ENCODE measurements around the gene JADE2. TPM values are rescaled to one million over a fixed set of nuclear protein-coding genes. Genes with fewer than 3 reads are reported as not detected.
"Not testable (repeated sequence)": the region's sequence is repeated elsewhere in the genome, so short reads cannot be mapped to it uniquely, and the experiment has no call there.

Gene JADE2
- total RNA-seq, 1 donor = 74.1 TPM

DNA sequence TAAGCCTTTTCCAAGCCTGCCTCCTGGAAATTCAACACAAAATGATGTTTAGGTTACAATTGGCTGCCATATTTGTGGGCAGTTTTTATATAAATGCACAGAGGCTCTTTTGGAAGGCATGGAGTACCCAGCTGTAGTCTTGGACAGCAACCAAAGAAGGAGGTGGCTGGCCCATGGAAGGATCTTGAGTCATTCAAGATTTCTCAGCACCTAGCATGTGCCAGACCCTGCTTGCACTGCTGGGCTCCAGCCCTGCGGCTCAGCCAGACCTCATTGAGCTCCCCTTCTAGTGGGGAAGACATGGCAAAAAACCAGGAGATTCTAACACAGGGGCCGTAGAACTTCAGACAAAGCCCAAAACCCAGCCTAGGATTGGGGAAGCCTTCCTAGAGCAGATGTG, 22.1 kb downstream of the JADE2 start:
- DNase-seq (ENCODE audit: low read depth in 2 of 3, low spot score in 2 of 3) = no peak

DNA sequence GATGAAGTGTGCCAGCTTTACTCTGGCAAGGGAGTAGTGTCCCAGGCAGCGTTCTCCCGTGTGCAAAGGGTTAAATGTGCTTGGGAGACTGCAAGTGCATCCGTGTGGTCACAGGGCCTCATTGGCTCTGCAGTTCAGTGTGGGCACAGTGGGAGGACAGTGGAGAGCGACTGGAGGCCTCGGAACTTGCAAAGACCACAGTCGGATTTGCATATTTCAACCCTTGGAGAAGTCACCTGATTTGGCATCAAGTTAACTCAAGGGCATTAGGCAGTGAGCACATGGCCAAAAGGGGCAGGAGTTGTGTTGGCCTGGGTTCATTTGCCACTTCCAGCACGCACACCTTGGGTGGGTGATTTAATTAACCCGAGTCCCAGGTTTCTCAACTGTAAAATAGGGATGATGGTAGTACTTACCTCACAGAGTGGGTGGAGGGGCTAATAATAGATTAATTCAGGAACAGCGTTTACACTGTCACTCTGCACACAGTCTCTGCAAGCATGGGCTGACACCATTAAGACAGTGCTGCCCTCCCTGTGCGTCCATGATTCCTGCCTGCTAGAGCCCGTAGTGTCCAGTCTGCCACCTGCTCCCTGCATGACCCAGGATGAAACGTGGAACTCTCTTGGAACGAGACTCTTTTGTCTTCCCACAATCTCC, 22.7 kb downstream of the JADE2 start:
- no peak for DNase-seq (ENCODE audit: low read depth in 2 of 3, low spot score in 2 of 3)

DNA sequence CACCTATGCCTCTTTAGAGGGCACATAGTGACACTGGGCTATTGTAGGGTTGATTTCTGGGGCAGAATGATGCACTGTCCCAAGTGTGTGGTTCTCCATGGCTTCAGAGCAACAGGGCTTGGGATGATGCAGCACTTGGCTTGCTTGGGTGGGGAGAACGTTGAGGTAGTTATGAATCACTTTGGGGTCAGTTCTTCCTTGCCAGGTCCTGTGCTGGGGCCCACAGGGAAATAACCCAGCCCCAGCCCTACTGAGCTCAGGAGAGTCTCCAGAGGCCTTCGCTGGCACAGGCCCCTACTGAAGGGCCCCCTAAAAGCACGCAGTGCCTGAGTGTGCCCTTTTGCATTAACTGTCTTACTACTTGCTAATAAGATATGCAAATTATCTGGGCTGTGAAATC, 24.2 kb downstream of the JADE2 start:
- no peak for DNase-seq (ENCODE audit: low read depth in 2 of 3, low spot score in 2 of 3)

DNA sequence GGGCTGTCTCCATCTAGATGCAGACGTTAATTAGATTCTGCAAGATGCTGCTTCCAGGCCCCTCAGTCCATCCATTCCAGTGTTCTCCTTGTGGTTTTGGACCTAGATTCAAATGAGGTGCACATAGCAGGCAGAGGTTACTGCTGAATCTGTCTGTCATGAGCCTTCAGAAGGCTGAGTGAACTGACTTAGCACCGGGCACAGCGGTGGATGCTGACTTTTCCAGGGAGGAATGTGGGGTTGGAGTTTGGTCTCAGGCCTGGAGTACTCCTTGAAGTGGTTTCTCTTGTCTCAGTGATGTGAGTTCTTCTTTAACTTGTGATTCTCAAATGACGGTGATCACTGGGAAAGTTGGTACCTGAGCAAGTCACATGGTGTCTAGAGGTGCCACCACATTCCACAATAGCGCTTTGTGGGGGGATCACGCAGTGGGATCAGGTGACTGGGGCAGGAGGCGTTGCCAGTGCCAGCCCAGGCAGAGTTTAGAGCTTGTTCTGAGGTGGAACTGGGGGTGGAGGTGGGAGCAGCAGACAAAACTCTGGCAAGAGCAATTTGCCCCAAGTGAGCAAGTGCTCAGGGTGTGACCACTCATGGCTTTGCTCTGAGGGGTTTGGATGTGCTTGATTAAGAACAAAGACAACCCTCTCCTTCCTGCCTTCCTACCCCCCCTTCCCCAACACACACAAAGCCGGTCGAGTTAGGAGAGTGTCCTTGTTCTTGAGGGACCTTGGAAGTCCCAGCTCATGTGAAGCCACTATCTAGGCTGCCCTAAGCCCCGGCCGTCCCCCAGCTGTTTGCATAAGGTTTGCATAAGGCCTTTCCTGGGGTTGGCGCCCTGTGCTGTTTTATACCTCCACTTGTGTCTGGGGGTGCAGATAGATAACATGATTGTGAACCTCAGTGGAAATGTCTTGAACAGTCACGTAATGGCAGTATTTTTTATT, 25.1 kb downstream of the JADE2 start:
- no peak for DNase-seq (ENCODE audit: low read depth in 2 of 3, low spot score in 2 of 3)

DNA sequence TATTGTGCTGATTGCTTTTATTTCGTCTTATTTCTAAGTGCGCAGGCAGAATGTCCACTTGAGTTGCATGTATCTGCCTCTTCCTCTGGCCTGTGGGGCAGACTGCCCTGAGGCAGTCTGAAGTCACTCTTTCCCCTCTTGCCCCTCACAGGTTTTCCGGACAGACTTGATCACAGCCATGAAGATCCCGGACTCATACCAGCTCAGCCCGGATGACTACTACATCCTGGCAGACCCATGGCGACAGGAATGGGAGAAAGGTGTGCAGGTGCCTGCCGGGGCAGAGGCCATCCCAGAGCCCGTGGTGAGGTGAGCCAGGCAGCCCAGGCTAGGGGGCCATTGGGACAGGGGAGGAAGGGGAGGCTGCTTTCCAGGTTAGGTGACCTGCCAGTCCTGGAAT, 26.4 kb downstream of the JADE2 start:
- DNase-seq (ENCODE audit: low read depth in 2 of 3, low spot score in 2 of 3) = no peak

DNA sequence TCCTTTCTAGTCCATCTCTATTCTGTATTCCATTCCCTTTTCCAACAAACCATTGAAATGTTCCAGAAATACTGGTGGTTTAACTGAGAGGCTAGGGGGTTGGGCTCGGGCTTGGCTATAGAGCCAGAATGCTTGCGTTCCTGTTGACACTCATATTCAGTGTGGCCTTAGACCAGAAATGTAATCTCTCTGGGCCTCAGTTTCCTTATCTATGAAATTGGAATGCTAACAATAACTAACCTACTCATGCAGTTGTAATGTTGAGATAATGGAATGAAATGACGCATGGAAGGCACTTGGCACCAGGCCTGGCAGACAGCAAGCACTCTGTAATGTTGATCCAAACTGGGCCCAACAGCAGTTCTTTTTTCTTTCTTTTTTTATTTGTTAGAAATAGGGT, 26.8 kb downstream of the JADE2 start:
- no peak for DNase-seq (ENCODE audit: low read depth in 2 of 3, low spot score in 2 of 3)

DNA sequence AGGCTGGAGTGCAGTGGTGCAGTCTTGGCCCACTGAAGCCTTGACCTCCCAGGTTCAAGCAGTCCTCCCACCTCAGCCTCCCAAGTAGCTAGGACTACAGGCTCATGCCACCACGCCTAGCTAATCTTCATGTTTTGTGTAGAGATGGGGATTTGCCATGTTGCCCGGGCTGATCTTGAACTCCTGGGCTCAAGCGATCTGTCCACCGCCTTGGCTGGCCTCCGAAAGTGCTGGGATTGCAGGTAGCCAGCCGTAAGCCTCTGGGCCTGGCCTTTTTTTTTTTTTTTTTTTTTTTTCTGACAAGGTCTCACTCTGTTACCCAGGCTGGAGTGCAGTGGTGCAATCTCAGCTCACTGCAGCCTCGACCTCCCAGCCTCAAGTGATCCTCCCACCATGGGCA, 27.2 kb downstream of the JADE2 start:
- not testable (repeated sequence) for DNase-seq (ENCODE audit: low read depth in 2 of 3, low spot score in 2 of 3)

DNA sequence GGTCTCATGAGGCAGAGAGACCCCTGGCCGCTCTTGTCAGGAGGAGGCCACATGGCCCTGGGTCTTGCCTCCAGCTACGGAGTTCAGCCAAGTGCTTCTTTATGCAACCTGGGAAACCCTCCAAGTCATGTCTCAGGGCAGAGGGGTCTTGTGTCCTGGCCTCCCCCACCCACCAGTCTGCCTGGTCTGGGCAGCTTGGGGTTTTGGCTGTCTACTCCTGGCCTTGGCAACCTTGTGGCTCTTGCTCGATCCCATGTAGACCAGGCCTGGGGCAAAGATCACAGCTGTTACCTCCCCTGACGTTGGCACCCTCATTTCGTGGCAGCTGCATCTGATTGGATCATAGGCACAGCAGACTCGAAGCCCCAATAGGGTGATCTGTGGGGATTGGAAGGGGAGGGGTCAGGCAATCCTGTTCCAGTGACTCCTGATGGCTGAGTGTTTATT, 28.4 kb downstream of the JADE2 start:
- no peak for DNase-seq (ENCODE audit: low read depth in 2 of 3, low spot score in 2 of 3)

DNA sequence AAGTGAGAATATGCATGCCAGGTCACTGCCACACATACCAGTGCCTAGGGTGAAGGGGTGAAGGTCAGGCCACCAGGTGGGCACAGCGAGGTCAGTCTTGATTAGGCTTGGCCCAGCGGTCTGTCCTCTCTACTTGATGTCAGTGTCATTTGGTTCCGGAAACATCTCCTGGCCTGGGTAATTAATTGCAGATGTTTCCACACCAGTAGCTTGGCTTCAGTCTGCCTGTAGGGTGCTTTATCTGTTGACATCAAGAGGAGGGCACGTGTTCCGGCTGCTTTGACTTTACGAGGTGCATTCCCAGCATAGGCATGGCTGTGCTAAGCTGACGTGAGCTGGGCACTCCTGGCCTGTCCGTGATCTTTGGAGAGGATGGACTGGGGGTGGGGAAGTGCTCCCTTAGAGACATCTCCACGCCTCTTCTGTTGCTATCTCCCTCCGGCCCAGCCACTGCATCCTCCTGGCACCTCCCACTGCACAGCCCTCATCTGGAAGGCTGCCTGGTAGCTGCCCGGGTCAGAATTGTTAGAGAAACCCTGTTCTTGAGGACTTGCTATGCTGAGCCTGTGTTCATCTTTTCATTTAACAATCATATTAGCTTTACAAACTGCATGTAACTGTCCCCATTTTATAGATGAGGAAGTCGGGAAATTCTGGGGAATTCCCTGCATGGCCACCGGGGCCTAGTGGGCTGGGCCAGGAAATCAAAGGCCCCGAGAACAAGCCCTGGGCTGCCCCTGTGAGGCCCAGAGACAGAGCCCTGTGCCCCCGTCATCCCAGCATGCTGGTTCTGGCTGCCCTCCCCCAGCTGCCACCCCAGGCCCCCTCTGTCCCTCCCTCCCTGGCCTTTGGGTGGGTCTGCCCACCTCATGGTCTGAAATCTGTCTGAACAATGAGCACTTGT, 29.1 kb downstream of the JADE2 start:
- peak in 1 of 3 donors; percentile 25 for DNase-seq (ENCODE audit: low read depth in 2 of 3, low spot score in 2 of 3)

DNA sequence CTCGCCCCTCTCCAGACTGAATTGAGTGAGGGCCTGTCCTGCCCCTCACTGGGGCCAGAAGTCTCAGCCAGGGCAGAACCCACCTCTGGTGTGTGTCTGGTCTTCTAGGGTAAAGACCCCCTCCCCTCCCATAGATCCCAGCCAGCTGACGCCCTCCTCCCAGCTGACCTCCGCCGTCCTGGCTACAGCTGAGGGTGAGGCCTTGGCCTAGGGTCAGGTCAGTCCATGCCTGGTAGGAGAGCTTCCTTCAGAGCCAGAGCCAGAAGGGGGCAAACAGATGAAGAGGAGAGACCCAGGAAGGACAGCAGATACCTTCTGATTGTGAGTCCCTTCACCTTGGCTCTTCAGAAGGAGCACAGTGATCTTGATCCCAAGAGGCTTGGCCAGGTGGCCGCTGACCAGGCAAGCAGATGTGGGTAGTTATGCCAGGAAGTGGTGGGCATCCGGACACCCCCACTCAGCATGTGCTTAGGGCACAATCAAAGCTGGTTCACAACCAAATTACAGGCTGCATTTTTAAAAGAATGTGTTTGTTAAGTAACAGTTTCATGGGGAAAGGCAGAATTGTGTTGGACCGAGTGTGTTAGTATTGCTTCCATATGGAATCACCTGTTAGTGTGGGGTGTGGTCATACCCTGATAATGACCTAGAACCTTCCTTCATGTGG, 29.9 kb downstream of the JADE2 start:
- DNase-seq (ENCODE audit: low read depth in 2 of 3, low spot score in 2 of 3) = peak in 1 of 3 donors; percentile 55

DNA sequence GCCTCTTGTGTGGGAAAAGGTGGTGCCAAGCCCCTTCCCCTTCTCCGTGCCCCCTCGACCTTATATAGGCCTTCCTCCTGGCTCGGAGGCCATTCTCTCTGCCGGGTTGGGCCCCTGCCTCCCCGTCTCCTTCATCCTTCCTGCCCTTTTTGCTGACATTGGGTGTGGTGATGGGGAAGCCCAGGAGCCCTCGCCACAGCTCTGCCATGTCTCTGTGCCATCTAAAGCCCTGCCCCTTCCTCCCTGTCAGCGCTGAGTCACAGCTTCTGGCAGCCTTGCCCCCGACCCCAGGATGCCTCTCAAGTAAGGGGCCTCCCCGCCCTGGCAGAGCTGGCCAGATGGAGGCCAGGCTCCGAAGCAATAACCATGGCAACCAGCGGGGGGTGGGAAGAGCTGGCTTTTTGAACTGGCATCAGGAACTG, 30.4 kb downstream of the JADE2 start:
- peak; percentile 52 to 99 (median 99) for DNase-seq (ENCODE audit: low read depth in 2 of 3, low spot score in 2 of 3)

DNA sequence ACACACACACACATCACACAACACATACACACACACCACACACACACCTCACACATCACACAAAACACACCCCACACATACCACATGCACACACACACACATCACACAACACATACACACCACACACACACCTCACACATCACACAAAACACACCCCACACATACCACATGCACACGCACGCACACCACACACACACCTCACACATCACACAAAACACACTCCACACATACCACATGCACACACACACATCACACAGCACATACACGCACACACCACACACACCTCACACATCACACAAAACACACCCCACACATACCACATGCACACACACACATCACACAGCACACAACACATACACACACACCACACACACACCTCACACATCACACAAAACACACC, 31.1 kb downstream of the JADE2 start:
- not testable (repeated sequence) for DNase-seq (ENCODE audit: low read depth in 2 of 3, low spot score in 2 of 3)

DNA sequence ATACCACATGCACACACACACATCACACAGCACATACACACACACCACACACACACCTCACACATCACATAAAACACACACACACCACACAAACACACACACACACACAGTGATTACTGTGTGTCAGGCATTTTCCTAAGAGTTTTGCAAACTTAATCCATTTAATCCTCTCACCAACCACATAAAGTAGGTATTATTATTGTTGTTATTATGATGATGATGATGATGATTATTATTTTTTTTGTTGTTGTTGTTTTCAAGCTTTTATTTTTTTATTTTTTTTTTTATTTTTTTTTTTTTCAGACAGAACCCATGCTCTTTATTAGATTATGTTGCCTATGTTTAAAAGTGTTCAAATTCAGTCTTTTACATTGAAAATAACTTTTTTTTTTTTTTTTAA, 31.5 kb downstream of the JADE2 start:
- no peak for DNase-seq (ENCODE audit: low read depth in 2 of 3, low spot score in 2 of 3)

DNA sequence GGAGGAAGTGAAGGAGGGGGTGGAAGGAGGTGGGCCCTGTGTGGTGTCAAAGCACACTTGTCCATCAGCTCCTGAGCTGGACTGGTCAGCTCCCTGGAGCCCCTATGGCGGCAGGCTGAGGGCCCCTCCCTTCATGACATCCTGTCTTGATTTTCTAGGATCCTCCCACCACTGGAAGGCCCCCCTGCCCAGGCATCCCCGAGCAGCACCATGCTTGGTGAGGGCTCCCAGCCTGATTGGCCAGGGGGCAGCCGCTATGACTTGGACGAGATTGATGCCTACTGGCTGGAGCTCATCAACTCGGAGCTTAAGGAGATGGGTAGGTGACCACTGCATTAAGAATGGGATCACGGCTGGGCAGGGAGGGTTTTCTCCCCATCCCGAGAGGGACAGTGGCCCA, 34.2 kb downstream of the JADE2 start:
- DNase-seq (ENCODE audit: low read depth in 2 of 3, low spot score in 2 of 3) = no peak

DNA sequence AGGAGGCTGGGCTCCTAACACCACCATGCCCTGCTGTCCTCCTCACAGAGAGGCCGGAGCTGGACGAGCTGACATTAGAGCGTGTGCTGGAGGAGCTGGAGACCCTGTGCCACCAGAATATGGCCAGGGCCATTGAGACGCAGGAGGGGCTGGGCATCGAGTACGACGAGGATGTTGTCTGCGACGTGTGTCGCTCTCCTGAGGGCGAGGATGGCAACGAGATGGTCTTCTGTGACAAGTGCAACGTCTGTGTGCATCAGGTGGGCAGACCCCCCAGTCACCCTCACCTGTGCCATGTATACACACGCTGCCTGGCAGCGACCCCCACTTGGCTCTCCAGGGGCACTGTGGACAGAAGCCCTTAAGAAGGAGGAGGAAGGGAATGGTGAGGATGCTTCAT, 35.2 kb downstream of the JADE2 start:
- no peak for DNase-seq (ENCODE audit: low read depth in 2 of 3, low spot score in 2 of 3)

DNA sequence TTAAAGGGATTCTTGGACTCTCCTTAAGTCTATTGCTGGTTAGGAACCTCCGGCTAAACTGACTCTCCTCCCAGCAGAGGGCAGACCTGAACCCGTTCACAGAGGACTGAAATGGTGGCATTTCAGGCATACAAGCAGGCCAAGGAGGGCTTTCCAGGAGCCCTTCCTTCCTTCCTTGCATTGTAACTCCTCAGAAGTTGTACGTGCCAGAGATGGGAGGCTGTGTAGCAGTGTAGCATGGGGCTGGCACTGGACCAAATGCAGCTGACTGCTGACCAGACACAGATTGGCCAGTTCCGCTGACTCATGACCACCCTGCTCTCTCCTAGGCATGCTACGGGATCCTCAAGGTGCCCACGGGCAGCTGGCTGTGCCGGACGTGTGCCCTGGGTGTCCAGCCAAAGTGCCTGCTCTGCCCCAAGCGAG, 36.4 kb downstream of the JADE2 start:
- peak in 1 of 3 donors; percentile 31 for DNase-seq (ENCODE audit: low read depth in 2 of 3, low spot score in 2 of 3)

DNA sequence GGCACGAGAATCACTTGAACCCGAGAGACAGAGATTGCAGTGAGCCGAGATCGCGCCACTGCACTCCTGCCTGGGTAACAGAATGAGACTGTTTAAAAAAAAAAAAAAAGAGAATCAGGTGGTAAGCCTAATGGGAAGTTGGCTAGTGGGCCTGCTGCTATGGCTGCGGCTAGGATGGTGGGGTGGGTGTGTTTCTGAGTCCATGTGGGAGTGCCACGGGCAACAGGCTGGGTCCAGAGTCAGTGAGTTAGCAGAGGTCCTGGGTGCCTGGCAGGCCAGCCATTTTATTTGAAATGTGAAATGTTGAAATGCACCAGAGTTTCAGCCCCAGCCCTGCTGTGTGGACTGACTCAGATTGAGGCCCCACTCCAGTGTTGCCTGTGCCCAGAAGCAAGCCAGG, 37.8 kb downstream of the JADE2 start:
- DNase-seq (ENCODE audit: low read depth in 2 of 3, low spot score in 2 of 3) = no peak

DNA sequence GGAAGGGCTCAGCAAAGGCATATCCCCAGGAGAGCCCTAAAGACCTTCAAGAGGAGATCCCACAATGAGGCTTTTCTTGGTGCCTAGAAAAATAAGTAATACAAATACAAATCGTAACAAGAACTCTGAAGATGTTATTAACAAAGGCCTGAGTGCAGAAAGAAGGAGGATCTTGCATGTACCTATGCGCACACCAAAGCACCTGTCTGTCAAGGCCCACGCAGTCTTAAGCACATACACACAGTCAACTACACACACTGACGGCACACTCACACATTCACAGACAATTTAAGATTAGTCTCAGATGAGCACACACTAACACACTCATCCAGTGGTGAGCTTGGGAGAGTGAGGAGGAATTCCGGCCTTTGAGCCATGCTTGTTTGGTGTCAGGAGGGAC, 38.5 kb downstream of the JADE2 start:
- no peak for DNase-seq (ENCODE audit: low read depth in 2 of 3, low spot score in 2 of 3)

DNA sequence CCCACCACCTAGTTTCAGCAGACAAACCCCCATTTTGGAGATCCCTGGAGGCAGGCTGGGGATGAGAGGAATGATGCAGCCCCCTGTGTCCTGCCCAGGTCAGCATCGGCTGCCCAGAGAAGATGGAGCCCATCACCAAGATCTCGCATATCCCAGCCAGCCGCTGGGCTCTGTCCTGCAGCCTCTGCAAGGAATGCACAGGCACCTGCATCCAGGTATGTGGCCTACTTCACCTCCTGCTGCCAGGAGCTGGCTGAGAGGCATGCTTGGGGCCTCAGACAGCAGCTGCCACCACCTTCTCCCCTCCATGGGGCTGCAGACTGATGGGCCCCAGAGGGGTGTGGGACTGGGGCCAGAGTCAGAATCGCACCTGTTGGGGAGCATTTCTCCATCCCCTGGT, 38.9 kb downstream of the JADE2 start:
- DNase-seq (ENCODE audit: low read depth in 2 of 3, low spot score in 2 of 3) = no peak

Measured in hematopoietic multipotent progenitor cell (in vitro differentiated cells).